Erythroblast (primary cell): Measurements from ENCODE around the gene NLK.

Source experiments
- DNase-seq, 2 experiments: peaks; one replicate each; lab custom pipeline; 2025; lab: John Stamatoyannopoulos, UW
- GATA1 ChIP-seq: IDR thresholded peaks from 2 replicates; pipeline ENCODE4 v1.6.1; 2011; ENCODE audit warnings: low read depth, mild to moderate bottlenecking, control low read depth, low read length, moderate library complexity
- POLR2A ChIP-seq: IDR thresholded peaks from 2 replicates; pipeline ENCODE4 v1.6.1; 2011; ENCODE audit warnings: mild to moderate bottlenecking, low read length

Gene NLK

DNA sequence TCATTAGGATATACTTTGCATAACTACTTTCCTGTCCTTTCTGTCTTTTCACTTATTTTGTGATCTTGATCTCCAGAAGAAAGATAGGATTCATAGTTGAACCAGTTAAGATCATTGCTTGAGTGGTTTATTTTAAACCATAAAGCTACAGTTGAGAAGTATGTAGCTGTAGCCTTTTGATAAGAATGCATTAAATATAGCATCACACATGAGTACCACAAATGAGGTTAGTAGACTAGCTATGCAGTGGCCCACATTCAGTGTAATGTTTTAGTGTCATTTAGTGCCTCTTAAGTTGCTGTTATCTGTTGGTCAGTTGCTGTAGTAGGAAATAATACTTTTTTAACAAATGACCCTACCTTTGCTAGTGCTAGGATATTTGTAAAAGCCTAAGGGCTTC is 1.3 kb downstream of the NLK start:
- peak; percentile 30 to 37 for DNase-seq
- no peak for TF ChIP-seq POLR2A
- no peak for TF ChIP-seq GATA1

GRCh38 chr17:28045304-28045703 is 2.8 kb downstream of the NLK start:
- no peak for DNase-seq
- no peak for TF ChIP-seq GATA1
- no peak for TF ChIP-seq POLR2A

GRCh38 chr17:28046034-28046825 is 3.8 kb downstream of the NLK start:
- TF ChIP-seq POLR2A (no peak), GATA1 (no peak)
- DNase-seq = peak; percentile 18 to 30

- no peak for DNase-seq
- TF ChIP-seq POLR2A (no peak), GATA1 (no peak)
These were observed 5.3 kb downstream of the NLK start for GRCh38 chr17:28047806-28048205.

- no peak for TF ChIP-seq POLR2A
- no peak for TF ChIP-seq GATA1
- DNase-seq = no peak
These were observed 6.6 kb downstream of the NLK start for GRCh38 chr17:28049071-28049470.

DNA sequence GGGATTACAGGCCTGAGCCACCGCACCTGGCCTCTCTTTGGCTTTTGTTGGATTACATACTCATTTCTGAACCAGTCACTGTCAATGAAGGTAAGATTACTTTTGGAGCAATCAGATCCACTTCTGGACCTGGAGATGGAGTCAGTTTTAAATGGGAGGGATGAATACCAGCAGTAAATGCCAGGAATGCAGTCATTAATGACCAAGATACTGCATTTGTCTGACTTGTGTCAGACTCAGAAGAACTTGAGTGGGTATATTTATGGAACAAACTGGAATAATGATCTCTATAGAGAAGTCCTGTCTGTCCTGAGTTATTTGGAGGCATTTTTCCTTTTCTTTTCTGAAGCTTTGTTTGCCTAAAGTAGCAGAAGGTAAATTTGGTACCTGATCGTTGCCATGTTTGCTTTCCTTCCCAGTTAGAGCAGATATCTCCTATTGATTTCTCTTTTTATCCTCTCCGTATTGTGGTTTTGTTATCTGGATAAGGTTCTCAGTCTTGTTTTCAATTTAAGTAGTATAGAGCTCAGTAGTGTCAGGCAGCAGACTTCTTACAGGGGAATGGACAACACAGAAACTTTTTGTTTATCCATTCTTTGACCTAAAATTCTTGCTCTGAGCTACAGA is 10.7 kb downstream of the NLK start:
- DNase-seq = peak in 1 of 2 experiments; percentile 24
- TF ChIP-seq POLR2A = no peak
- TF ChIP-seq GATA1 = no peak

GRCh38 chr17:28053725-28054124 is 11.2 kb downstream of the NLK start:
- no peak for DNase-seq
- TF ChIP-seq GATA1 (no peak), POLR2A (no peak)

- DNase-seq = no peak
- TF ChIP-seq GATA1 (no peak), POLR2A (no peak)
These were observed 13.2 kb downstream of the NLK start for GRCh38 chr17:28055546-28056275.

GRCh38 chr17:28056276-28056620 is 13.8 kb downstream of the NLK start:
- TF ChIP-seq POLR2A (no peak), GATA1 (no peak)

GRCh38 chr17:28057731-28058246 is 15.3 kb downstream of the NLK start:
- peak in 1 of 2 experiments; percentile 15 for DNase-seq
- TF ChIP-seq POLR2A (no peak), GATA1 (no peak)

More at GRCh38 chr17:28056276-28056620, 13.8 kb downstream of the NLK start:
- DNase-seq = no peak

DNA sequence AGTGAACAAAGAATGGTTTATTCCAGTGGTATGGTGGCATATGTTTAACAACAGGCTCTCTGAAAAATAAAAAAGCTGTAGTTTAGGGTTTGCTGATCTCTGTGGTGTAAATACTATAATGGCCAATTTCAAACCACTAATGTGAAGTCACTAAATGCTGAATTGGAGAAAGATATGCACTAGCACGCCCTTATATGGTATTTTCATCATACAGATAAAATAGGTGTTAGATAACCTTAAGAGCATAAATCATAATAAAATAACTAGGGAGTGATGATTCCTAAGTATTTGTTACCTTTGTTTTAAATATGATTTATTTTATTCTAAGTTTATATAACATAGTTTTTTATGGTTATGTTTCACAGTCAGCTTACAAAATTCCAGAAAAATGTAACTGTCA is 17.2 kb downstream of the NLK start:
- TF ChIP-seq POLR2A (no peak), GATA1 (no peak)
- DNase-seq = no peak

DNA sequence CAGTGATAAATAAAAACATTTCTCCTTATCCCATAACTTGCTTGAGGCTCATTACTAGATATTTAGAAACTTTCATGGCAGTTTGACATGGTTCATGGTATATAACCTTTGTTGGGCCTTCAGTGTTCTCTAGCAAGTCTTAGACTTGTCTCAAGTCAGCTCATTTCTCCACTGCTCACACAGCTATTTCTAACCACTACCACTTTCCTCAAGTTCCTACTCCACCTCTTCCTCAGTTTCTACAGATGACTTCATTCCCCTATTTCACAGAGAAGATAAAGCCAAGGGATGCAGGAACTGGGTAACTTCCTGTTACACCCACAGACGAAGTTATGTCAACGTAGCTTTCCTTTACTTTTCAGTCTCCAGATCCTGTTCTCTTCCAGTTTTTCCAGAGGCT is 23.2 kb downstream of the NLK start:
- DNase-seq = no peak
- TF ChIP-seq POLR2A (no peak), GATA1 (no peak)

DNA sequence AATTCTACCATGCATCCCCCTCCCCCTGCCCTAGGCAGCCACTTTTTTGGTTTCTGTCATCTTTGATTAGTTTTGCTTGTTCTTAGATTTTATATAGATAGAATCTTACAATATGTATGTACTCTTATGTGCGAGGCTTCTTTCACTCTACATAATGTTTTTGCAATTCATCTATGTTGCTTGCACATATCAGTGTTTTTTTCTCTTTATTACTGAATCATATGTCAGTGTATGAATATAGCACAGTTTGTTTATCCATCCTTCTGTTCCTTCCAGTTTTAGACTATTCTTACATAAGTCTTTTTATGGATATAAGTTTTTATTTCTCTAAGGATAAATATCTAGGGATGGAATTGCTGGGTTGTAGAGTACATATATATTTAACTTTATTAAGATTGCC is 26.6 kb downstream of the NLK start:
- no peak for DNase-seq
- TF ChIP-seq GATA1 (no peak), POLR2A (no peak)

DNA sequence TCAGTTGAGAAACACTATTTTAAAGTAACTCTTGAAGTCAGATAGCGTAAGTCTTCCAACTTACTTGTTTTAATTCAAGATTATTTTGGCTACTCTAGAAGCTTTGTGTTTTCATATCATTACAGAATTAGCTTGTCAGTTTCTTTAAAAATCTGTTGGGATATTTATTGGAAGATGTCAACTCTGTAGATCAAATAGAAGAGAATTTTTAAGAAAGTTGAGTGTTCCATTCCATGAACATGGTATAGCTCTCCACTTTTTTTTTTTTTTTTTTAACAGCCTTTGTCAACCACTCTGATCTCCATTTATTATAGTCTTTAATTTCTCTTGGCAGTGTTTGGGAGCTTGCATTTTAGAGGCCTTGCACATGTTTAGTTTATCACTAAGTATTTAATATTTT is 28.7 kb downstream of the NLK start:
- no peak for DNase-seq
- TF ChIP-seq GATA1 = no peak
- TF ChIP-seq POLR2A = no peak
